CD4-positive, alpha-beta T cell treated with Interleukin-15 for 4 hours (primary cell): ENCODE results near the gene LMCD1.

Experiments
- DNase-seq: peaks from one replicate; pipeline ENCODE4 v3.0.0-alpha.2; 2020; ENCODE audit warnings: low spot score

Gene LMCD1

GRCh38 chr3:8537440-8537839 lies 35.8 kb downstream of the LMCD1 start:
- no peak for DNase-seq

- no peak for DNase-seq
These were observed 36.6 kb downstream of the LMCD1 start for GRCh38 chr3:8538223-8538622.

GRCh38 chr3:8538913-8539312 lies 37.3 kb downstream of the LMCD1 start:
- DNase-seq, result no peak

- no peak for DNase-seq
These were observed 37.8 kb downstream of the LMCD1 start for GRCh38 chr3:8539419-8539818.

GRCh38 chr3:8540456-8540855 lies 38.8 kb downstream of the LMCD1 start:
- no peak for DNase-seq

- DNase-seq, result no peak
These were observed 39.9 kb downstream of the LMCD1 start for GRCh38 chr3:8541486-8541885.

- no peak for DNase-seq
These were observed 40.8 kb downstream of the LMCD1 start for GRCh38 chr3:8542190-8543135.

- DNase-seq, result no peak
These were observed 45.0 kb downstream of the LMCD1 start for GRCh38 chr3:8546609-8547008.

- DNase-seq, result no peak
These were observed 47.1 kb downstream of the LMCD1 start for GRCh38 chr3:8548502-8549275.

- DNase-seq, result no peak
These were observed 47.7 kb downstream of the LMCD1 start for GRCh38 chr3:8549354-8549753.

- DNase-seq, result no peak
These were observed 49.0 kb downstream of the LMCD1 start for GRCh38 chr3:8550611-8551010.

GRCh38 chr3:8552223-8552762 lies 50.7 kb downstream of the LMCD1 start:
- DNase-seq, result no peak

GRCh38 chr3:8553405-8553804 lies 51.8 kb downstream of the LMCD1 start:
- no peak for DNase-seq

GRCh38 chr3:8554696-8555095 lies 53.1 kb downstream of the LMCD1 start:
- DNase-seq, result no peak

- no peak for DNase-seq
These were observed 53.6 kb downstream of the LMCD1 start for GRCh38 chr3:8555113-8555661.

GRCh38 chr3:8555725-8556472 lies 54.3 kb downstream of the LMCD1 start:
- DNase-seq, result no peak

- no peak for DNase-seq
These were observed 54.8 kb downstream of the LMCD1 start for GRCh38 chr3:8556473-8556869.

- DNase-seq, result no peak
These were observed 55.7 kb downstream of the LMCD1 start for GRCh38 chr3:8557298-8557697.

- DNase-seq, result no peak
These were observed 57.0 kb downstream of the LMCD1 start for GRCh38 chr3:8558645-8559044.

GRCh38 chr3:8559351-8559750 lies 57.7 kb downstream of the LMCD1 start:
- DNase-seq, result no peak

- DNase-seq, result no peak
These were observed 58.9 kb downstream of the LMCD1 start for GRCh38 chr3:8560366-8561007.
